Ectodermal cell (in vitro differentiated cells): Measurements from ENCODE around the gene CANT1.
"Not testable (repeated sequence)": the region's sequence is repeated elsewhere in the genome, so short reads cannot be mapped to it uniquely, and the experiment has no call there.

Experiments
- H3K27ac ChIP-seq: 2 replicates; pipeline ENCODE4 v1.7.0; 2013; ENCODE audit warnings: mild to moderate bottlenecking, low read depth, low read length; ENCODE audit not compliant: insufficient read depth, poor library complexity, severe bottlenecking
- H3K27me3 ChIP-seq: 2 replicates; pipeline ENCODE4 v1.7.0; 2013; ENCODE audit warnings: mild to moderate bottlenecking, low read length; ENCODE audit not compliant: insufficient read depth, control insufficient read depth, poor library complexity, severe bottlenecking
- H3K36me3 ChIP-seq: one replicate; pipeline ENCODE4 v1.7.0; 2013; ENCODE audit warnings: low read length; ENCODE audit not compliant: control insufficient read depth, insufficient read depth
- H3K4me1 ChIP-seq: one replicate; pipeline ENCODE4 v1.7.0; 2013; ENCODE audit warnings: low read length; ENCODE audit not compliant: control insufficient read depth, insufficient read depth
- H3K4me3 ChIP-seq: 2 replicates; pipeline ENCODE4 v1.7.0; 2013; ENCODE audit warnings: low read depth, low read length, control low read depth; ENCODE audit not compliant: insufficient read depth
- H3K9me3 ChIP-seq: 2 replicates; pipeline ENCODE4 v1.7.0; 2013; ENCODE audit warnings: mild to moderate bottlenecking, low read length, moderate library complexity; ENCODE audit not compliant: control insufficient read depth
- WGBS, 2 experiments: methylation state at CpG; one replicate each; pipeline ENCODE4 v1.1.7; 2013; ENCODE audit warnings: missing lambda C conversion rate in 2 of 2; 5-methylcytosine and 5-hydroxymethylcytosine counted together

The CANT1 gene

DNA sequence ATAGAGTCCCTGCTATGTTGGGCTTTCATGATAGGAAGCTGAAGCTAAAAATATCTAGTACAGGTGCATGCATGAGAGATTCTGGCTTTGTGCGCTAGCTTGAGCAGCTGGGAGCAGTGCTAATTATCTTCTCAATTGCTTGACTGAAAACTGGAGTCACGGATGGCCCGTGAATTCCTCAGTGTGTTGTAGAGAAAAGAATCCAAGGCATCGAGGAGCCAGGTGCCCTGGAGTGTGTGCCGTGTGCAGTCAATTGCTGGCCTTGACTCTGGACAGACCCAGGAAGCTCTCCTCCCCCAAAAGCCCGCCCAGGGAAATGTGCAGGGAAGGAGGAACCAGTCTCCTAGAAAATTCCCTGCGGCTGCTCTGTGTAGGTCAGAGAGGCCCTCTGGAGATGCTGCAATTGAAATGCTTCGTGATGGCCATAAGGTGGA lies 44.1 kb downstream of the CANT1 start:
- Histone ChIP-seq H3K9me3 (no peaks in the 10 kb centered on the region), H3K36me3 (no peaks in the 10 kb centered on the region), H3K27me3 (no peaks in the 10 kb centered on the region), H3K27ac (no peak overlapping the region), H3K4me3 (no peak overlapping the region), H3K4me1 (no peaks in the 10 kb centered on the region)
- 90 to 92% methylated on average over 8 of the region's 8 CpGs for WGBS, 2 experiments

DNA sequence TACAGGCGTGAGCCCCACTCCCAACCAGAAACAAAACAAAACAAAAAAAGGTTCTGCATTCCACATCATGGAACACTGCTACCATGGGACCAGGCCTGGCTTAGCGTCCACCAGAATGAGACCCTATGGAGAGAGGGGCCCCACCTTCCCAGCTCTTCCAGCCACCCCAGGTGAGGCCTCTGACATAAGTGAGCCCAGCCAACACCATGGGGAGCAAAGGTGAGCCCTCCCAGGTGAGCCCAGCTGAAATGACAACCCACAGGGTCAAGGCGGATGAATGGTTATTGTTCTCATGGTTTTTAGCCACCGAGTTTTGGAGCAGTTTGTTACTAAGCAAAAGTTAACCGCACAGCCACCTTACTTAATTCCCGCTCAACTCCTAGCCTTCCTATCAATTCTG lies 46.2 kb downstream of the CANT1 start:
- Histone ChIP-seq H3K27me3 (no peaks in the 10 kb centered on the region), H3K27ac (no peak overlapping the region), H3K36me3 (no peaks in the 10 kb centered on the region), H3K4me3 (no peak overlapping the region), H3K4me1 (no peaks in the 10 kb centered on the region), H3K9me3 (no peaks in the 10 kb centered on the region)
- WGBS, 2 experiments = 94 to 97% methylated on average over 6 of the region's 6 CpGs

DNA sequence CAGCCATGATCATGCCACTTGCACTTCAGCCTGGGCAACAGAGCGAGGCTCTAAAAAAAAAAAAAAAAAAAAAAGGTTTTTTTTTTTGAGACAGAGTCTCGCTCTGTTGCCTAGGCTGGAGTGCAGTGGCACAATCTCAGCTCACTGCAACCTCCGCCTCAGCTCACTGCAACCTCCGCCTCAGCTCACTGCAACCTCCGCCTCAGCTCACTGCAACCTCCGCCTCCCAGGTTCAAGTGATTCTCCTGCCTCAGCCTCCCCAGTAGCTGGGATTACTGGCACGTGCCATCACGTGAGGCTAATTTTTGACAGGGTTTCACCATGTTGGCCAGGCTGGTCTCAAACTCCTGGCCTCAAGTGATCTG lies 46.6 kb downstream of the CANT1 start:
- H3K27ac ChIP-seq = not testable (repeated sequence)

DNA sequence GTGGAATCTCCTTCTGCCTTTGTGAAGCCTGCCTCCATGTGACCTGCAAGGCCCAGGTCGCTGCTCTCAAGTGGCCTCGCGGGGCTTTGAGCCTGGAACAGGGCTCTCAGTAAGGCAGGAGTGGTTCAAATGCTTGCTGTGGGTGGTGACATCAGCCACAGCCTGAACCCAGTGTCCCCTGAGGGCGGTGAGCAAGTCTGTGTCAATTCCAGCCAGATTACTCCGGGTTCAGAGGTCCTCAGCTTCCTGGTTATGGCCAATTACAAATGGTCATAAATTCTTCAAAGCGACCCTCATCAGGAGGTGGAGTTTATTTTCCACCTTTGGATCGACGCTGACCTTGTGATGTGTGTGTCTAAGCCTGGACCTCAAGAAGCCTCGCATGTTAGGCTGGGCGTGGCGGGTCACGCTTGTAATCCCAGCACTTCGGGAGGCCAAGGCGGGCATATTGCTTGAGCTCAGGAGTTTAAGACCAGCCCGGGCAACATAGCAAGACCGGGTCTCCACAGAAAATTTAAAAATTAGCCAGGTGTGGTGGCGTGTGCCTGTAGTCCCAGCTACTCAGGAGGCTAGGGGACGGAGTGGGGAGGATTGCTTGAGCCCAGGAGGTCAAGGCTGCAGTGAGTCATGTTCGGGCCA lies 47.1 kb downstream of the CANT1 start:
- Histone ChIP-seq H3K4me3 (no peak overlapping the region), H3K4me1 (no peaks in the 10 kb centered on the region), H3K9me3 (no peaks in the 10 kb centered on the region), H3K27ac (no peak overlapping the region), H3K27me3 (no peaks in the 10 kb centered on the region), H3K36me3 (no peaks in the 10 kb centered on the region)
- whole genome bisulfite sequencing, 2 experiments = 88 to 89% methylated on average over 19 of the region's 19 CpGs

More for the DNA sequence above, 46.6 kb downstream of the CANT1 start:
- H3K27me3 ChIP-seq, H3K36me3 ChIP-seq, H3K4me1 ChIP-seq, H3K4me3 ChIP-seq, H3K9me3 ChIP-seq: not testable (repeated sequence)
- 93 to 94% methylated on average over 8 of the region's 8 CpGs for WGBS, 2 experiments

DNA sequence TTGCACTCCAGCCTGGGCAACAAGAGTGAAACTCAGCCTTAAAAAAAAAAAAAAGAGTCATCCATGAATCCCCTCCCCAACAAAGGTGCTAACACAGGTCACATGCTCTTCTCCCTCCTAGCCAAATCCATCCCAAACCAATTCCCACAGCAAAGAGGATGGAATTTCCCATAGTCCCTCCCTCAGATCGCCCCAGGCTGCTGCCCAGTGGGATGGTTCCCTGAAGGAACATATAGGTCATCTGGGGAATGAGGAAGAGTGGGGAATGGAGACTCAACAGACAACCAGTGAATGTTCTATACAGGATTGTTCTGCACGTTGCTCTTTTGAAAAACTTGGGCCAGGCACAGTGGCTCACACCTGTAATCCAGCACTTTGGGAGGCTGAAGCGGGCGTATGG lies 48.0 kb downstream of the CANT1 start:
- Histone ChIP-seq H3K27ac (no peak overlapping the region), H3K9me3 (no peaks in the 10 kb centered on the region), H3K4me1 (no peaks in the 10 kb centered on the region), H3K27me3 (no peaks in the 10 kb centered on the region), H3K4me3 (no peak overlapping the region), H3K36me3 (no peaks in the 10 kb centered on the region)
- WGBS, 2 experiments = 90 to 95% methylated on average over 4 of the region's 4 CpGs

DNA sequence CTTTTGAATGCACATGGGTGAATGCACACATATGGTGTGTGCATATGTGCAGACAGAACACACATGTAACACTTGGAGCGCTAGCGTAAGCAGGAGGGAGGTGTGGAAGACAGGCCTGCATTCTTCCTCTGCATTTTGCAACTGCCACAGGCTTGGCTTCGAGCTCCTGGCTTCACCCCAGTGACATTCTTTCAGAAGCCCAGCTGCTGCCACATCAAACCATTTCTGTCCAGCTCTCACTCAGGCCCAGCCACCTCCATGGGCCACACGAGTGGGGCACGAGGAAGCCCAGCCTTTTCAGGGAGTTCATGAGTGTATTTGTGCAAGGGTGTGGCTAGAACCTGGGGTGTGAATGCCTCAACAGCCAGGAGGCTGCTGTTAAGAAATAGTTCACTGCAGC lies 48.6 kb downstream of the CANT1 start:
- 91 to 93% methylated on average over 5 of the region's 5 CpGs for WGBS, 2 experiments
- Histone ChIP-seq H3K36me3 (no peaks in the 10 kb centered on the region), H3K27me3 (no peaks in the 10 kb centered on the region), H3K9me3 (no peaks in the 10 kb centered on the region), H3K4me3 (no peak overlapping the region), H3K27ac (no peak overlapping the region), H3K4me1 (no peaks in the 10 kb centered on the region)

DNA sequence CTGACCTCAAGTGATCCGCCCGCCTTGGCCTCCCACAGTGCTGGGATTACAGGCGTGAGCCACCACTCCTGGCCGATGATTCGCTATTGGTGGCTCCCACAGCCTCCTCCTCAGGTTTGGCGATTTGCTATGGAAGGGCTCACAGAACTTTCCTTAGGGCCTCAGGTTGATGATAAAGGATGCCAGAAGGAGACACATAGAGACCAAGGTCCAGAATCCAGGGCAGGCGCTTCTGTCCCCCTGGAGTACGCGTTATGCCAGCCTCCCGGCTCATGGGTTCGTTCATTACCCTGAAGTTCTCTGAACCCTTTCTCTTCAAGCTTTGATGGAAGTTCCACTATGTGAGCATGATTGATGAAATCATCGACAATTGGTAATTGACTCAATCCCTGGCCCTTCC lies 49.8 kb downstream of the CANT1 start:
- no peaks in the 10 kb centered on the region for H3K4me1 ChIP-seq
- WGBS, 2 experiments = 91 to 93% methylated on average over 12 of the region's 12 CpGs
- no peaks in the 10 kb centered on the region for H3K27me3 ChIP-seq
- no peak overlapping the region for H3K27ac ChIP-seq
- H3K9me3 ChIP-seq = no peaks in the 10 kb centered on the region
- H3K4me3 ChIP-seq = no peak overlapping the region
- H3K36me3 ChIP-seq = no peaks in the 10 kb centered on the region

DNA sequence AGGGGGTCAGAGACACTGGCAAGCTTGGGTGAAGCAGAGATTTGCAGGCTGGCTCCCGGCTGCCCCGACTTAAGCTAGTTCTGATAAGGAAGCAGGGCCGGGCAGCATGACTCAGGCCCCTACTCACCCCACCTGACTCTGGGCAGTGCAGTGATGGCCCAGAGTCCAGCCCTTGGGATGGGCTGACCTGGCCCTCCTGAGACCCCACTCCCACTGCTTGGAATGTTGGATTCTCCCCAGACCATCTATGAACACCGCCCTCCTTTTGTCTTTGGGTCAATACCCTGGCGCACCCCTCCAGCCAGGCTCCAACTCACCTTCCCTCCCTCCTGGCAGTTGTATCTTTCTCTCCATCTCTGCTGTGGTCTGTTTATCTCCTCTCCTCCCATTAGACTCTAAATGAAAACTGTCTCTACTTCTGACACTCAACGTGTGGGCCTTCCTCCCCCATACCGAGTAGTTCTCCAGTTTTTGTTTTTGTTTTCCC lies 50.9 kb downstream of the CANT1 start:
- Histone ChIP-seq H3K27ac (no peak overlapping the region), H3K4me1 (peaks cover 6% of the 10 kb centered on the region), H3K9me3 (no peaks in the 10 kb centered on the region), H3K4me3 (no peak overlapping the region), H3K27me3 (no peaks in the 10 kb centered on the region), H3K36me3 (no peaks in the 10 kb centered on the region)
- WGBS, 2 experiments = 92 to 94% methylated on average over 7 of the region's 7 CpGs

DNA sequence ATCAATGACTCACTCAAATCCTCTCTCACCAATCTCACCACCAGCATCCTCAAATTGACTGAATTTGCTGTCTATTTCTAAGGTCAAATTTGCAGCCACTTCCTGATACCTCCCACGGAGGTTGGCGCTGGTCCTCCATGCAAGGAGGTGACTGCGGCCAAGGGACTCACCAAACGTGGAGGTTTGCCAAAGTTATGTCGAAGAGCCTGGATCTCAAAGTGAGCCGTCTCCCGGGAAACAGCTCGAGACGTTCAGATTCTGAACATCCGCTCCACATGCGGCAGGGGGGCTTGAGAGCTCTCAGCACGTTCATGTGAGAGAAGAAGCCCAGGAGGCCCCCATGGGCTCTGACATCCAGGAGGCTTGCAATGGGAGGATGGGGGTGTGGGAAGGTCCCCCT lies 52.4 kb downstream of the CANT1 start:
- no peaks in the 10 kb centered on the region for H3K9me3 ChIP-seq
- WGBS, 2 experiments = 90 to 91% methylated on average over 12 of the region's 12 CpGs

DNA sequence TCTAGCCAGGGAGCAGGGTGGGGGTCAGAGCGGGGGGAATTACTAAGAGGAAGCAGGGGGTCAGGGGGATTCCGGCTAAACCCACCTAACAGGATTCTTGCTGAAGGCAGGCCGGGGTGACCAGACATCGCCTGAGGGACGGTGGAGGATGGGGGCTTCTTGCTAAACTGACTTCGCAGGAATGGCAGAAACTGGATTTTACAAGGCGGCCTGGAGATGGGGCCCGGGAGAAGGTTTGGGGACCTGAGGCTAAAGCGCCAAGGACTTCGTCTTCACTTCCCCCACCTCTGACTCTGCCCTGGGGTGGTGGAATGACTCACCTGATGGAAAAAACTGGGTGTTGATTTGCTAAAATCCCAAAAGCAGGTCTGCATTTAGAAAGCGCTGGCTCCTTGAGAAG lies 53.3 kb downstream of the CANT1 start:
- no peak overlapping the region for H3K27ac ChIP-seq

More for the DNA sequence above, 52.4 kb downstream of the CANT1 start:
- Histone ChIP-seq H3K27ac (no peak overlapping the region), H3K4me1 (peaks cover 6% of the 10 kb centered on the region), H3K27me3 (no peaks in the 10 kb centered on the region), H3K4me3 (no peak overlapping the region), H3K36me3 (no peaks in the 10 kb centered on the region)

DNA sequence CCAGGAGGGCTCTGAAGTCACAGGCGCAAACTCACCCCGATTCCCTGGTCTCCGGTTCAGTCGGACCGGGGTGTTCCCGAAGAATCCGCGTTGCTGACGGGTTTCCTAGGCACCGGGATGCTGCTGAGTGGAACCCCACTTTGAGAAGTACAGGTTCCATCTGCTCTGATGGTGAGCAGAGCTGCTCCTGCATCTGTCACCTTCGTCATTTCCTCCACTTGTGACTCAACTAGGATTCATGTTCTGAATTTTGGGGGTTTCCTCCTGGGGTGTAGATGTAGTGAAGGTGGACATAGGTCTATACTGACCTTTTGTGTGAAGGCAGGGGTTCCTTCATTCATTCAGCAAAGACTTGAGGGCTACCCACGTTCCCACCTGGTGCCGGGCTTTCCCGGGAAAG lies 54.9 kb downstream of the CANT1 start:
- H3K4me1 ChIP-seq = peaks cover 6% of the 10 kb centered on the region
- no peak overlapping the region for H3K27ac ChIP-seq
- no peak overlapping the region for H3K4me3 ChIP-seq
- WGBS, 2 experiments = 94 to 96% methylated on average over 14 of the region's 14 CpGs
- H3K27me3 ChIP-seq = no peaks in the 10 kb centered on the region
- no peaks in the 10 kb centered on the region for H3K9me3 ChIP-seq
- no peaks in the 10 kb centered on the region for H3K36me3 ChIP-seq

More for the DNA sequence above, 53.3 kb downstream of the CANT1 start:
- H3K9me3 ChIP-seq = no peaks in the 10 kb centered on the region
- 81 to 84% methylated on average over 11 of the region's 11 CpGs for WGBS, 2 experiments
- H3K4me1 ChIP-seq = peaks cover 6% of the 10 kb centered on the region
- no peak overlapping the region for H3K4me3 ChIP-seq
- no peaks in the 10 kb centered on the region for H3K36me3 ChIP-seq
- H3K27me3 ChIP-seq = no peaks in the 10 kb centered on the region
